Esophagus muscularis mucosa (tissue), 4 donors: ENCODE data around the gene IRX5.

ENCODE experiments used
- EP300 ChIP-seq: sonication (generic); formaldehyde crosslinking; IDR thresholded peaks from one replicate; pipeline ENCODE4 v1.6.1; 2017; ENCODE audit warnings: antibody characterized with exemption
- POLR2A ChIP-seq: fragments of 450-650 bp; IDR thresholded peaks from one replicate; pipeline ENCODE4 v1.6.1; 2017; ENCODE audit warnings: antibody characterized with exemption, moderate library complexity, mild to moderate bottlenecking, low read depth
- POLR2AphosphoS5 ChIP-seq, 2 donors: sonication (generic); formaldehyde crosslinking; IDR thresholded peaks; one replicate each; pipeline ENCODE4 v1.6.1; 2017; ENCODE audit warnings: antibody characterized with exemption in 2 of 2
- TF ChIP-seq, protein P1 (sequence below), 3 experiments: fragments of 200-600 bp in 2 of 3; fragments of 450-650 bp in 1 of 3; sonication (generic) in 2 of 3; IDR thresholded peaks; one replicate each; pipeline ENCODE4 v1.5.1; 2017 to 2019; ENCODE audit warnings: antibody characterized with exemption in 3 of 3, mild to moderate bottlenecking in 2 of 3, moderate library complexity in 1 of 3

GRCh38 chr16:54891346-54891745, 39.3 kb upstream of the IRX5 start:
- TF ChIP-seq, protein P1, sequence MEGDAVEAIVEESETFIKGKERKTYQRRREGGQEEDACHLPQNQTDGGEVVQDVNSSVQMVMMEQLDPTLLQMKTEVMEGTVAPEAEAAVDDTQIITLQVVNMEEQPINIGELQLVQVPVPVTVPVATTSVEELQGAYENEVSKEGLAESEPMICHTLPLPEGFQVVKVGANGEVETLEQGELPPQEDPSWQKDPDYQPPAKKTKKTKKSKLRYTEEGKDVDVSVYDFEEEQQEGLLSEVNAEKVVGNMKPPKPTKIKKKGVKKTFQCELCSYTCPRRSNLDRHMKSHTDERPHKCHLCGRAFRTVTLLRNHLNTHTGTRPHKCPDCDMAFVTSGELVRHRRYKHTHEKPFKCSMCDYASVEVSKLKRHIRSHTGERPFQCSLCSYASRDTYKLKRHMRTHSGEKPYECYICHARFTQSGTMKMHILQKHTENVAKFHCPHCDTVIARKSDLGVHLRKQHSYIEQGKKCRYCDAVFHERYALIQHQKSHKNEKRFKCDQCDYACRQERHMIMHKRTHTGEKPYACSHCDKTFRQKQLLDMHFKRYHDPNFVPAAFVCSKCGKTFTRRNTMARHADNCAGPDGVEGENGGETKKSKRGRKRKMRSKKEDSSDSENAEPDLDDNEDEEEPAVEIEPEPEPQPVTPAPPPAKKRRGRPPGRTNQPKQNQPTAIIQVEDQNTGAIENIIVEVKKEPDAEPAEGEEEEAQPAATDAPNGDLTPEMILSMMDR (IDR thresholded peaks at IDR 0.05) = no peak
- TF ChIP-seq POLR2AphosphoS5 (IDR thresholded peaks at IDR 0.05) (no peak), POLR2A (no peak), EP300 (no peak)
